NCI-H187 treated with DMSO at 0.1 percent for 48 hours (cell line): ENCODE data around the gene ZNF195.
"Not testable (repeated sequence)": the region's sequence is repeated elsewhere in the genome, so short reads cannot be mapped to it uniquely, and the experiment has no call there.

Experiments used
- DNase-seq: peaks from one replicate; lab custom pipeline; 2025; lab: John Stamatoyannopoulos, UW

ZNF195 gene

DNA sequence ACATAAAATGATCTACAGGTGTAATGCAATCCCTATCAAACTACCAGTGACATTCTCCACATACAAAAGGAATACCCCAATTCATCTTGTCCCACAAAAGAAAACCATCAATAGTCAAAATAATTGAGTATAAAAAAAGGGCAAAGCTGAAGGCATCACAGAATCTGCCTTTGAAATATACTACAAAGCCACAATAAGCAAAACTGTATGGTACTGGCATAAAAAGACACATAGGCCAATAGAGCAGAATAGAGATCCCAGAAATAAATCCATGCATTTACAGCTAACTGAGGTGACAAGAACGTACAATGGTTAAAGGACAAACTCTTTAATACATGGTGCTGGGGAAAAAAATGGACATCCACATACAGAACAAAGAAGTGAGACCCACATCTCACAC lies 31.8 kb downstream of the ZNF195 start:
- DNase-seq = no peak

DNA sequence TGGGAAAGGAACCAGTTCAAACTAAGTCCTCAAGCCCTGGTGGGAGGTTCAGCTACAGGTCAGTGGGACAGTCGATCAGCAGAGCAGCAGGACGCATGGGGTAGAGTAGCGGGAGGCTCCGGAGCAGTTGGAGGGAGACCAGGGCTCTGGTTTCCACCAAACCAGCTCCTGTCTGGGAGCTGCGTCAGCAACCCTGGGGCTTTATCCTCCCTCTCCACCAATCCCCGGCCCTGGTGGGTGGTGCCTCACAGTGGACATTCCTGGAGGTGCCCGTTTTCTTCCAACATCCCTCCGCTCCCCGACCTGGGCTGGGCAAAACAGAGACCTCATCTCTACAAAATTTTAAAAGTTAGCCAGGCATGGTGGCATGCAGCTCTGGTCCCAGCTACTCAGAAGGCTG lies 32.4 kb downstream of the ZNF195 start:
- DNase-seq = no peak

DNA sequence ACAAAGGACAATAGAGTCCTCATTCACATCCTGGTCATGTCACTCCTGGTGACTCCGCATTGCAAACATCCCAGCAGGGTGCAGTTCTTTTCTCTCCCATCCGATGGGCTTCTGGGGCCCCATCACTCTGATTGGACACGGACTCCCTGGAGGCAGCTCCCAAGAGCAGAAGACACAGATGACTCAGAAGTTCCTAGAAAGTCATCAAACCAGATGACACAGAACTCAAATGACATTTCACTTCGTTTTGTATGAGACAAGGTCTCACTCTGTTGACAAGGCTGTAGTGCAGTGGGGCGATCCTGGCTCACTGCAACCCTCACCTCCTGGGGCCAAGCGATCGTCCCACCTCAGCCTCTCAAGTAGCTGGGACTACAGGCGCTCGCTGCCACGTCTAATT lies 33.2 kb downstream of the ZNF195 start:
- no peak for DNase-seq

- DNase-seq = no peak
These were observed 34.4 kb downstream of the ZNF195 start for GRCh38 chr11:3344327-3345174.

GRCh38 chr11:3342709-3343108 lies 36.2 kb downstream of the ZNF195 start:
- no peak for DNase-seq

GRCh38 chr11:3341298-3341697 lies 37.6 kb downstream of the ZNF195 start:
- no peak for DNase-seq

GRCh38 chr11:3340025-3340424 lies 38.9 kb downstream of the ZNF195 start:
- no peak for DNase-seq

DNA sequence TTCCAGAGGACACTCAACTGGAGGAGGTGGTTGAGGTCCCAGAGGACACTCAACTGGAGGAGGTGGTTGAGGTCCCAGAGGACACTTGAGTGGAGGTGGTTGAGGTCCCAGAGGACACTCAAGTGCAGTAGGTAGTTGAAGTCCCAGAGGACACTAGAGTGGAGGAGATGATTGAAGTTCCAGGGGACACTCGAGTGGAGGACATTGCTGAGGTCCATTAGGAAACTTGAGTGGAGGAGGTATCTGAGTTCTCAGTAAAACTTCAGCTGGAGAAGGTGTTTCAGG lies 39.7 kb downstream of the ZNF195 start:
- DNase-seq = no peak

- DNase-seq = no peak
These were observed 40.2 kb downstream of the ZNF195 start for GRCh38 chr11:3338569-3339339.

DNA sequence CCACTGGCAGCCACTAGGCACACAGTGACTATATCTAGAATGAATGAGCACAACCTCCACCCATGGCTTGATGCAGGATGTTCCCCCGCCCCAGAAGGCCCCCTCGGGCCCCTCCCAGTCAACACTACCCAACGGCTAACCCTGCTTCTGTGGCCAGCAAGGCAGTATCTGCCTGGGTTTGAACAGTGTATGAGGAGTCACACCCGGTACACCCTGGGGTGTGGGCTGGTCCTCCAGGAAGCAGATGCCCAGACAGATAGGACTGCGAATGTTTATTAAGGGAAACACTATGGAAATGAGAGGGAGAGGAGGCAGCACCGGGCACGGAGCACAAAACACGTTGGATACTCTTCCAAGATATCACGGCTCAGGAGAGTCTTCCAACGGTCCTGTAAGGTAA lies 42.5 kb downstream of the ZNF195 start:
- DNase-seq = not testable (repeated sequence)

DNA sequence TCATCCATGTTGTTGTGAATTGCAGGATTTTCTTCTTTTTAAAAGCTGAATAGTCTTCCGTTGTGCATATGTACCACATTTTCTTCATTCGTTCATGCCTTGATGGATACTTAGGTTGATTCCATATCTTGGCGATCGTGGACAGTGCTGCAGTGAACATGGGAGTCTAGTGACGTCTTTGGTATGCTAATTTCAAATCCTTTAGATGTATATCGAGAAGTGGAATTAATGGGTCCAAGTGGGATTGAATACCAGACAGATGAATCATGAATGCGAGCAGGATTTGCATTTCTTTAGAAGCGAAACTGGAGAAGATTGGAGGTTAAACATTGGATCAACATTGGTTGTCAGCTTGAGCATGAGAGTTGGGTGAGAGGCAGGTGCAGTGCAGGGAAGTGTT lies 45.8 kb downstream of the ZNF195 start:
- not testable (repeated sequence) for DNase-seq

DNA sequence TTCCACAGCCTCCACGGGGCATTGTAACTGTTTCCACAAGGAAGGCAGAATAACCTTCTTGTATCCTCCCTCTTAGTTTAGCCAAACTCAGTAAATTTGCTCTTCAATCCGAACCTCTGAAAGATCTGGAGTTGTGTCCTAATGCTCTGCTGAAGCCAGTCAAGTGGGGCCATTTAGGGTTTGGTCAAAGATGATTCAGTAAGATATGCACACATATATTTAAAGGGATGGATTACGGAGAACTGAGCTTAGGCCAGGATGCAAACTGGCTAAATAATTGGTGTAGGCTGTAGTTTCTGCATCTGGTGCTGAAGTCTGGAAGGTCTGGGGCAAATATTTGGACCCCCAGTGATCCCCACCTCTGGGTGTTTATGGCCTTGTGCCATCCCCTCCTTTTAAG lies 47.9 kb downstream of the ZNF195 start:
- not testable (repeated sequence) for DNase-seq

DNA sequence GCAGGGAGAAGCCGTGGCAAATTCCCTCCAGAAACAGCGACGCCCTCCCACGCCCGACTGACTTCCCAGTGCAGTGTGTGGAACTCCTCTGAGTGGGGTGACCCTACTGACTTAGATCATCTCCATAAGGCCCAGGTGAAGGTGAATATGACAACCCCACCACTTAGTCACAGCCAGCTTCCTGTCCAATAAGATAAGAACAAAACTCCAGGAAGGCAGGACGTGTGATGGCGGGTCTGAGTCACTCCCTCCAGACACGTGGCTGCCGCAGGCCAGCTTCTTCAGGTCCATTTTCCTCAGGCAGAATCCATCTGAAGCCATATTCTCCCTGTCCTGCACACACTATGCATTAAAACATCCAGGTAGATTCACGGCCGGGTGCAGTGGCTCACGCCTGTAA lies 48.9 kb downstream of the ZNF195 start:
- not testable (repeated sequence) for DNase-seq

DNA sequence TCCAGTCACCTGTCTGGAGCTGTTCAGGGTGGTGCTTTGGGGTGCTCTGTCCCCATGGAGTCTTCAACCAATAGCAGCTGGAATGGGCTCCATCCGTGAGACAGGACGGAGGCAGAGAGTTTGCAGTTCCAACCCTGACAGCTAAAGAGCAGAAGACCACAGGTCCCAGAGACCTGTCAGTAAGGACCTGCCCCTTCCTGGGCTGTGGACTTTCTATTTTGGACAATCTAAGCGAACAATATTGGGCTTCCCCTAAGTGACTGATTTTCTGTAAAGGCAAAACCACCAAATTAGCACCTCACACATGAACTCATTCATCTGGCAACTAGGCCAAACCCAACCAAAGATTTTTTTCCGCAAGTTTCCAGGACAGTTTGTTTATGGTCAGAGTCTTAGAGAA lies 50.4 kb downstream of the ZNF195 start:
- DNase-seq = not testable (repeated sequence)

DNA sequence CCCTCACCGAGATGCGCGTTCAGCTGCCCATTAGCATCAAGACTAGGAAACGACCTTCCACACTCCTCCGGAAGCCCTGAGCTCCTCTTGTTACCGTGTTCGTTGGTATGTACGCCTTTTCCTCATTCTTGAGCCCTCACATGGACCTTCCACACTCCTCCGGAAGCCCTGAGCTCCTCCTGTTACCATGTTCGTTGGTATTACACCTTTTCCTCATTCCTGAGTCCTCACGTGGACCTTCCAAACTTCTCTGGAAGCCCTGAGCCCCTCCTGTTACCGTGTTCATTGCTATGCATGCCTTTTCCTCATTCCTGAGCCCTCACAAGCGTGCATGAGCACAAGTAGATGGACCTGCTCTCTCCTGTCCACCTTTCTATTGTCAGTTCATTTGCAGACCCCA lies 52.5 kb downstream of the ZNF195 start:
- not testable (repeated sequence) for DNase-seq

GRCh38 chr11:3324724-3325123 lies 54.2 kb downstream of the ZNF195 start:
- DNase-seq = not testable (repeated sequence)
